Measurements from ENCODE around the gene PLD5. TPM values are rescaled to one million over a fixed set of nuclear protein-coding genes. Genes with fewer than 3 reads are reported as not detected.
"Not testable (repeated sequence)": the region's sequence is repeated elsewhere in the genome, so short reads cannot be mapped to it uniquely, and the experiment has no call there.

The PLD5 gene
- total RNA-seq, 1 donor from 2014 or later, result 1.9 TPM

- DNase-seq (ENCODE audit: low read depth), result no peak
- no peaks in the 10 kb centered on the region for H3K36me3 ChIP-seq (ENCODE audit: control insufficient read depth, insufficient read depth, low read length)
- no peaks in the 10 kb centered on the region for H3K27me3 ChIP-seq (ENCODE audit: control insufficient read depth, insufficient read depth, low read length)
- H3K4me3 ChIP-seq (ENCODE audit: low read depth, low read length), result no peak overlapping the region
- TF ChIP-seq, protein P1, sequence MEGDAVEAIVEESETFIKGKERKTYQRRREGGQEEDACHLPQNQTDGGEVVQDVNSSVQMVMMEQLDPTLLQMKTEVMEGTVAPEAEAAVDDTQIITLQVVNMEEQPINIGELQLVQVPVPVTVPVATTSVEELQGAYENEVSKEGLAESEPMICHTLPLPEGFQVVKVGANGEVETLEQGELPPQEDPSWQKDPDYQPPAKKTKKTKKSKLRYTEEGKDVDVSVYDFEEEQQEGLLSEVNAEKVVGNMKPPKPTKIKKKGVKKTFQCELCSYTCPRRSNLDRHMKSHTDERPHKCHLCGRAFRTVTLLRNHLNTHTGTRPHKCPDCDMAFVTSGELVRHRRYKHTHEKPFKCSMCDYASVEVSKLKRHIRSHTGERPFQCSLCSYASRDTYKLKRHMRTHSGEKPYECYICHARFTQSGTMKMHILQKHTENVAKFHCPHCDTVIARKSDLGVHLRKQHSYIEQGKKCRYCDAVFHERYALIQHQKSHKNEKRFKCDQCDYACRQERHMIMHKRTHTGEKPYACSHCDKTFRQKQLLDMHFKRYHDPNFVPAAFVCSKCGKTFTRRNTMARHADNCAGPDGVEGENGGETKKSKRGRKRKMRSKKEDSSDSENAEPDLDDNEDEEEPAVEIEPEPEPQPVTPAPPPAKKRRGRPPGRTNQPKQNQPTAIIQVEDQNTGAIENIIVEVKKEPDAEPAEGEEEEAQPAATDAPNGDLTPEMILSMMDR (IDR thresholded peaks at IDR 0.05; ENCODE audit: insufficient read depth, low read length, poor library complexity, severe bottlenecking), result no peak
These were observed 304.6 kb downstream of the PLD5 start for GRCh38 chr1:242219905-242220304.

DNA sequence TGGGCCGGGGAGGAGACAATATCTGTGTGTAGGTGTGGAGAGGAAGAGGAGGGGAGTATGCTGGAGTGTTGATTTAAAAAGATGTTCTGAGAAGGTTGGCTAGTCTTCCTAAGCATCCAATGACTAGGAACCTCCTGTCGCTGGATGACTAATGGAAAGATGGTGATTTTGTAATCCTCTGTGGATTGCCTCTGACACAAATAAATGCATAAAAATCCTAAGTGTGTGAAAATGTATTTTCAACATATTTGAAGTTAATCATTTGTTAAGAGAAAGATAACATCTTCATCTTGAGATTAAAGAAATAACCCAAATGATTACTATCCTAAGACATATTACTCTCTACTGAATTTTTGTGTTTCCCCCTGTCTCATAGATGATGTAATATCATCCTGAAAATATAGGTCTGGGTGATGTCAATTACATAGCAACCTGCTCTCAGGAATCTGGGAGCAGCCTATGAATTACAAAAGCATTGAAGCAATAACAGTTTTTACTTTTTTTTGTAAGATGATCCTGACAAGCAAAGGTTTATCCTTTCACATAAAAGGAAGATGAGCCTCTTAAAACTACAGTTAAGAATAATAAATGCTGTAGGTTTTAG is 305.1 kb downstream of the PLD5 start:
- Histone ChIP-seq H3K36me3 (ENCODE audit: control insufficient read depth, insufficient read depth, low read length) (no peaks in the 10 kb centered on the region), H3K4me3 (ENCODE audit: low read depth, low read length) (no peak overlapping the region), H3K27me3 (ENCODE audit: control insufficient read depth, insufficient read depth, low read length) (no peaks in the 10 kb centered on the region)
- DNase-seq (ENCODE audit: low read depth), result no peak
- TF ChIP-seq, protein P1 (IDR thresholded peaks at IDR 0.05; ENCODE audit: insufficient read depth, low read length, poor library complexity, severe bottlenecking), result no peak

DNA sequence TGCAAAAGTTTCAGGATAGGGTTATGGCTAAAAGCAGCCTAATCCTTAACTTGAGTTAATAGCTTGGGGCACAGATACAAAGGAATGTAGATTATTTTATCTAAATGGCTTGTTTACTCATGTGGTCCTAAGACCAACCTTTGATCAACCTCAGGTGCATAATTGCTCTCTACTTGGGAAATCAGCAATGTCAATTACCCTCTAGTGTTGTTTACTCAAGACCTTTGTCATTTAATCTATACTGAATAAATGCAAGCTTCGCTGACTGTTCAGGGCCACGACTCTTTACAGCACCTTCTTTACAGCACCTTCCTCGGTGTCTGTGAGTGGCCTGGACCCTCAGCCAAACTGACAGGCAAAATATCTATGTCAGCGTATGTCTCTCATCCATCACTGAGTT is 308.1 kb downstream of the PLD5 start:
- no peak for DNase-seq (ENCODE audit: low read depth)
- Histone ChIP-seq H3K36me3 (ENCODE audit: control insufficient read depth, insufficient read depth, low read length) (no peaks in the 10 kb centered on the region), H3K4me3 (ENCODE audit: low read depth, low read length) (no peak overlapping the region), H3K27me3 (ENCODE audit: control insufficient read depth, insufficient read depth, low read length) (no peaks in the 10 kb centered on the region)
- TF ChIP-seq, protein P1 (IDR thresholded peaks at IDR 0.05; ENCODE audit: insufficient read depth, low read length, poor library complexity, severe bottlenecking), result no peak

DNA sequence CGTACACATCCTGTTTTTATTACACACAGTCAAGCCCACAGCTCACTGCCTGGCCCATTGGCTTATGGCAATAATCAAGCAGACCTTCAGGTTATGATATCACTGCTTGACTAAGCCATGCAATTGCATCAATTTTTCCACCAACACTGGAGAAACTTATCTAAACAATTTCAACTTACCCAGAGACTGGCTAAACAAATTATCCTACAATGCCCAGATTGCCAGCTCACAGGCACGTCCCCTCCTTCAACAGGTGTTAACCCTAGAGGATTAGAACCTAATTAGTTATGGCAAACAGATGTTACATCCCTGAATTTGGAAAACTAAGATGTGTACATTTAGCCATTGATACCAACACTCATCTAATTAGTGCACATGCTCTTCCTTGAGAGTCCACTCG is 310.0 kb downstream of the PLD5 start:
- DNase-seq (ENCODE audit: low read depth); H3K4me3 ChIP-seq (ENCODE audit: low read depth, low read length); H3K27me3 ChIP-seq (ENCODE audit: control insufficient read depth, insufficient read depth, low read length); H3K36me3 ChIP-seq (ENCODE audit: control insufficient read depth, insufficient read depth, low read length): not testable (repeated sequence)

GRCh38 chr1:242212961-242213360 is 311.5 kb downstream of the PLD5 start:
- not testable (repeated sequence) for H3K27me3 ChIP-seq (ENCODE audit: control insufficient read depth, insufficient read depth, low read length); H3K36me3 ChIP-seq (ENCODE audit: control insufficient read depth, insufficient read depth, low read length); H3K4me3 ChIP-seq (ENCODE audit: low read depth, low read length); DNase-seq (ENCODE audit: low read depth)

DNA sequence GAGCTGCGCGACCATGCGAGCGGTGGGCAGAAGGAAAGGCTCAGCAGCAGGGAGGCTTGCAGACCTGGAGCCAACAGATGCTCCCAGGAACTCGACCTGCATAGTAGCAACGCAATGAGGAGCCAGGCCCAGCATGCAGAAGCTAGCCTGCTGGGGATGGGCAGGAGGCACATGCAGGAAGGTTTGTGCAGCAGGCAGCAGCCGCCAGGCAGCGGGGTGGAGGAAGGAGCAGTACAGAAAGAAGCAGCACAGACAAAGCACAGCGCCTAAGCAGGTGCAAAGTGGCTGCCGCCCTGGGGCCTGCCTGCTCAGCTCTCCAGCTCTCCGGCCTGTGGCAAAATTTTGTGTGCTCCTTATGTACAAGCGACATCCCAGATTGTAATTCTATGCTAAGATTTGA is 312.1 kb downstream of the PLD5 start:
- Histone ChIP-seq H3K27me3 (ENCODE audit: control insufficient read depth, insufficient read depth, low read length) (no peaks in the 10 kb centered on the region), H3K4me3 (ENCODE audit: low read depth, low read length) (no peak overlapping the region), H3K36me3 (ENCODE audit: control insufficient read depth, insufficient read depth, low read length) (no peaks in the 10 kb centered on the region)
- TF ChIP-seq, protein P1 (IDR thresholded peaks at IDR 0.05; ENCODE audit: insufficient read depth, low read length, poor library complexity, severe bottlenecking), result no peak
- DNase-seq (ENCODE audit: low read depth), result no peak

DNA sequence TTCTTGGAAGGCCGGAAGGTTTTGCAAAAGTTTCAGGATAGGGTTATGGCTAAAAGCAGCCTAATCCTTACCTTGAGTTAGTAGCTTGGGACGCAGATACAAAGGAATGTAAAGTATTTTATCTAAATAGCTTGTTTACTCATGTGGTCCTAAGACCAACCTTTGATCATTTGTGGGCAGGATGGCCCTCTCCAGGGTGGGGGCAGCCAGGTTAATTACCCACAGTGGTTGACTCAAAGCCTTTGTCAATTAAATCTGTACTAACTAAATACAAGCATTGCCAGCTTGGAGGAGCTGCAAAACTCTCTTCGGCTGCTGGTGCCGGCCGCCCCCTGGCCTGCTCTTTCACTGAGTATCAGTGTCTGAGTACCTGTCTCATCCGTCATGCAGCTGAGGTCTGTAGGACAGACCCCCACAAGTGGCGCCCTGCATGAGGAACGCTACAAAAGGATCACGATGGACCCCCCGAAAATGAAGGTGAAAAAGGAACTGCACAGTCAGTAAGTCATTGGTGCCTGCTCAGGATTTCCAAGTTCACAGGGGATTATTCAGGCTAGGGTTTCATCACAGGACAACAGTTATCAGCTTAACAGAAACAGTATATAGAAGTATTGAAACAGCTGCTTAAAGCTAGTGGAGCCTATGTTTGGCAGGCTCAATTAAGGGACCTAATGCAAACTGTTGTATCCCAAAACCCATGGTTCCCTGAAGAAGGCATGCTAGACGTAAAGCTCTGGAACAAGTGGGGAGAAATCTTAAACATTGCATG is 313.1 kb downstream of the PLD5 start:
- DNase-seq (ENCODE audit: low read depth), result no peak
- TF ChIP-seq, protein P1 (IDR thresholded peaks at IDR 0.05; ENCODE audit: insufficient read depth, low read length, poor library complexity, severe bottlenecking), result no peak
- H3K4me3 ChIP-seq (ENCODE audit: low read depth, low read length), result no peak overlapping the region

GRCh38 chr1:242210316-242210715 is 314.2 kb downstream of the PLD5 start:
- H3K27me3 ChIP-seq (ENCODE audit: control insufficient read depth, insufficient read depth, low read length), result not testable (repeated sequence)

More for the DNA sequence above, 313.1 kb downstream of the PLD5 start:
- H3K27me3 ChIP-seq (ENCODE audit: control insufficient read depth, insufficient read depth, low read length), result no peaks in the 10 kb centered on the region
- H3K36me3 ChIP-seq (ENCODE audit: control insufficient read depth, insufficient read depth, low read length), result no peaks in the 10 kb centered on the region

More at GRCh38 chr1:242210316-242210715, 314.2 kb downstream of the PLD5 start:
- not testable (repeated sequence) for H3K36me3 ChIP-seq (ENCODE audit: control insufficient read depth, insufficient read depth, low read length); H3K4me3 ChIP-seq (ENCODE audit: low read depth, low read length); DNase-seq (ENCODE audit: low read depth)

Measured in kidney epithelial cell (primary cell).